Fibroblast of skin of back (primary cell): Measurements from ENCODE around the gene AFTPH.

ENCODE experiments used
- DNase-seq: peaks from one replicate; pipeline ENCODE4 v3.0.0-alpha.2; 2013

AFTPH gene

DNA sequence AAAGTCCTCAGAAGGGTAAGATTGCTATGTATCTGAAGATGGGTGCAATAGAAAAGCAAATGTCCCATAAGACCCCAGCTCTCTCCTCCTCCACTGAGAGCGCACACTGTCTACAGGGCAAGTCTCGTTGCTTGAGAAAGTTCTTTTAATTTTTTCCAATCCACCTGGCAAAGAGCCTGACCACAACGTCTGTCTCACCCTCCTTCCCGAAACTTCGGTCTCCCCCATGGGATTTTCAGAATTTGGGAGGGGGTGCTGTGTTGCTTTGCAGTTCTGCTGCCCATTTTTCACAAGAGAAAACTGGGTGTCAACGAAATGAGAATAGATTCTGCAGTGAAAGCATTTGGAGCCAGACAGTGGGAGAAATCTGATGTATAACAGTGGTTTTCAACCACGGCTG is 89.1 kb downstream of the AFTPH start:
- DNase-seq: peak; percentile 84

DNA sequence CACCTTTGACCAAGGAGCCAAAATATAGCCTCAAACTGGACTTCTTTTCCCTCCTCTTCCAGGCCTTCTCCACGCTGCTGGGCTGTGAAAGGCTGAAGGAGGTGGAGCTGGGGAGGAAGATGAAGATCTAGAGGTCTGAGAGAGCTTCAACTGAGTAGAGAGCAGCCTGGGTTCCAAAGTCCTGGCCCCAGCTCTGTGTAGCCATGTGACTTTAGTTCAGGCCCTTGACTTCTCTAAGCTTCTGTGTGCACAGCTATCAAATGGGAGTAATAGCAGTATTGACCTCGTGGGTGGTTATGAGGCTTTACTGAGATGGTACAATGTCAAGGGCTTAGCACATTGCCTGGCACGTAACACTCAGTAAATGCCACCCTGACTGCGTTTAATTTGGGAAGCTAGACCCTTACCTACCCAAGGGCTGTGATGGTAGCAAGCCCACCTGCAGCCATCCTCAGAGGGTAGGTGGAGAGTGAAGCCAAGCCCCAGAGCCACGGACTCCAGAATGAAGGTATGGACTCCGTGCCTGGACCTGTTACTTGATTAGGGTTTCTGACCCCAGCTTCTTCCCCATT is 91.2 kb downstream of the AFTPH start:
- DNase-seq: no peak

DNA sequence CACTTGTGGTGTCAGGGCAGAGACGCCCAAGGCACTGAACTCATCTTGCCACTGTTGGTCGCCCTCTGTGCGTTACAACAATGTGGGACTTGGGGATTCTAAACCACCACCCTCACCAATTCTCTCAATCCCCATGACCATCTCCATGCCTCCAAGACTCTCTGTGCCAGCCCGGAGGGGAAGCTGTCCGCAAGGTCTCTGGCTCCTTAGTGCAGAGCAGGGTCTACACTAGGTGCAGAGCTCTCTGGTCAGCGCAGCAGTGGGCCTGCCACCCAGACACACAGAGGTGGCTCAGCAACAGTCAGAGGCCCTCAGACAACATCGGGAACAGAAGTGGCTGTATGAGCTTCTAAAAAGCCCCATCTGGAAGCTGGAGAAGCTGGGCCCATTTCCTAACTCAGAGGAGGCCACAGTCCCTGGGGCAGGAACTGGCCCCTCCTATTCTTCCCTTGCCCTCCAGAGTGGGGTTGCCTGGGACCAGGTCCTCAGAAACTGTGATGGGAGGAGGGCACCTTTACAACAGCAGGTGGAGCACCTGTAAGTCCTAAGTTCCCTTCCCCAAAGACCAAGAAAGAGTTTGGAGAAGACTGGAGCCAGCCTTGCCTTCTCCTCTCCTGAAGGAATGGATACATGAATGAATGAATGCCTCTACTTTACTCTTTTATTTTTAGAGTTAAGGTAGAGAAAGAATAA is 91.9 kb downstream of the AFTPH start:
- no peak for DNase-seq

DNA sequence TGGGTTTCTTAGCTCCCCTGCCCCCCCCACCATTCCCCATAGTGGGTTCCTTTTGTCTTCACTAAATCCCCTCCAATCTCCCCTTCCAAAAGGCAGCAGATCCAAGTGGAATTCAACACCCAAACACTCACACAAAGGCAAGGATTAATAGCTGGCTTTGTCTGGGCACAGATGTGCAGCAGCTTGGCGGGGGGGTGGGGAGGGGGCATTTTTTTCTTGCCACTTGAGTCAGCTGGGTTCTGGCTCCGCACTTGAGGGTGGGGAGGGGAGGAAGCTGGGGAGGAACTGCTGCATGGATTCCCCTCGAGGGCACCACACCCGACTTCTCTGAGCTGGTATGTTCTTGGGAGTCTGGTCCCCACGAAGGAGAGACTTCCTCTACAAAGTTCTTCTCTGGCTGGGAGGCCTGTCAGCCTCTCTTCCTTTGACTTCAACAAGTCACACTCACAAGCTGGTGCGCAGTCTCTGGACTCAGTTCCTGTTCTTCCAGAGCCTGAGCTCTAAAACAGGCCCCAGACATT is 93.6 kb downstream of the AFTPH start:
- no peak for DNase-seq

DNA sequence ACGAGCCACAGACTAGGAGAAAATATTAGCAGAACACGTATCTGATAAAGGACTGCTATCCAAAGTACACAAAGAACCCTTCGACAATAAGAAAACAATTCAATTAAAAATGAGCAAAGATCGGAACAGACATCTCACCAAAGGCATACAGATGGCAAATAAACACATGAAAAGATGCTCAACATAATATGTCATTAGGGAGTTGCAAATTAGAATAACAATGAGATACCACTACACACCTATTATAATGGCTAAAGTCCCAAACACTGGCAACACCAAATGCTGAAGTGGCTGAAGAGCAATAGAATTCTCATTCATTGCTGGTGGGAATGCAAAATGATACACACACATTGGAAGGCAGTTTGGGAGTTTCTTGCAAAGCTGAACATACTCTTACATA is 96.5 kb downstream of the AFTPH start:
- DNase-seq: no peak

DNA sequence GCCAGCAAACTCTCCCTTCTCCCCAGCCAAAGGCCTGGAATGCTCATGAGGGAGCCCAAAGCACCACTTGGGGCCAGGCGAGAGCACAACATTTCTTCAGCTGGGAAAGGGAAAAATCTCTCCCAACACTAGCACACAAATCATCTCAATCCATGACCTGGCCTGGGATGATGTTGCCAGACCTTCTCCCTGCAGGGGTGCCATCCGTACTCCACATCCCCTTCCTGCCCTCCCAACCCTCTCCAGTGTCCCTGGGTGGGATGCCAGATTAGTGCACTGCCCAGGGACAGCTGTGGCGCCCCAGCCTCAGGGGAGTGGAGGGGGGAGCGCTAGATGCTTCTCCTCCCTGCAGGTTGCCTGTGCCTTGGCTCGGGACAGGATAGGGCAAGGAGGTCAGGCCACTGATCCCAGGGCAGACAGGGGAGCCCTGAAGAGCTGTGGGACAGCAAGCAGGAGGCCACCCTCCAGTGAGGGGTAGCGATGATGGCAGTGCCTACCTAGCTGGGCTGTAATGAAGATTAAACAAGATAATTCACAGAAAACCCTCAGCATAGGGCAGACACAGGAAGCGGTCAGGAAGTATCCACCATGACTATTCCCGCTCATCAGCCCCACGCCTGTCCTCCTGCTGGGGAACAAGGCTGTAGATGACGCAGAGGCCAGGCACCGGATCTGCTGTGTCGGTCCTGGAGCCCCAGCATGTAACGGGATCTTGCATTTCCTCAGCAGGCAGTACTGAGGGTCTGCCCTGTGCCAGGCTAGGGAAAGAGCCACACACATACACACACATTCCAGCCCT is 98.5 kb downstream of the AFTPH start:
- DNase-seq: peak; percentile 54

DNA sequence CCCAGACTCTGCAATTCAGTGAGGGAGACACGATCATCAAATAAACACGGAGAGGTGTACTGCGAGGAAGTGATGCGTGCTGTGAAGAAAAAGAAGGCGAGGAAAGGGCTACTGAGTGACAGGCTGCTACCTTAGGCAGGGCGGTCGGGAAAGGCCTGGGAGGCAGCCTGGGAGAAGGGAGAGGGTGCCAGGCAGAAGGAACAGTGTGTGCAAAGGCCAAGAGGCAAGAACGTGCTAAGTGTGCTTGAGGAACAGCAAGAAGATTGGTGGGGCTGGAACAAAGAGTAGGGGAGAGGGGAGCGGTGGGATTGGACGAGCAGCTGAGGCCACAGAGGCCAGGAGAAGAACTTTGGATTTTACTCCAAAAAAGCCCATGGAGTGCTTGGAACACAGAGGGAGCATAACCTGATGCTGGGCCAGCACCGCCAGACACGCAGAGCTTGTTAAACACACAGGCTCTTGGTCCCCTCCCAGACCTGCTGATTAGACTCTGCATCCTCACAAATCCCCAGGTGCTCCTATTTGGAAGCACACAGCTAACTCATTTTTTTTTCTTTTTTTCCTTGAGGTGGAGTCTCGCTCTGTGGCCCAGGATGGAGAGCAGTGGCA is 99.2 kb downstream of the AFTPH start:
- no peak for DNase-seq

DNA sequence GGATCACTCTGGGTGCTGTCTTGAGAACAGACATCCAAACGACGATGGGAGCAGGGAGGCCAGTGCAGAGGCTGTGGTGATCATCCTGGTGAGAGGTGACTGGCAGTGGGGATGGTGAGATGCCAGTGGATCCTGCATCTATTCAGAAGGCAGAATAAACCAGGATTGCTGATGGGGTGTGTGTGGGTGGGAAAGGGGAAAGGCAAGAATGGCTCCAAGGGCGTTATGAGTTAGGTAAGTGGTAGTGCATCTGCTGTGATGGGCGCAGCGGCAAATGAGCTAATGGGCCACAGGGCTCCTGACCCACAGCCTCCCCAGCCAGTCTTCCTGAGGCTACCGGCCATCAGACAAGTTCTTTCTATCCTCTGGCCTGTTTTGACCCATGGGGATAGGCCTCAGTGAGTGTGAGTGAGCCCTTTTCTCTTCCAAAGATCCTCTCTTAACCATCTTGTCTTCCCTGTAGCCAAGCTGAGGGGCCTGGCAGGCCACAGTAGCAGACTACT is 100.0 kb downstream of the AFTPH start:
- DNase-seq: no peak

DNA sequence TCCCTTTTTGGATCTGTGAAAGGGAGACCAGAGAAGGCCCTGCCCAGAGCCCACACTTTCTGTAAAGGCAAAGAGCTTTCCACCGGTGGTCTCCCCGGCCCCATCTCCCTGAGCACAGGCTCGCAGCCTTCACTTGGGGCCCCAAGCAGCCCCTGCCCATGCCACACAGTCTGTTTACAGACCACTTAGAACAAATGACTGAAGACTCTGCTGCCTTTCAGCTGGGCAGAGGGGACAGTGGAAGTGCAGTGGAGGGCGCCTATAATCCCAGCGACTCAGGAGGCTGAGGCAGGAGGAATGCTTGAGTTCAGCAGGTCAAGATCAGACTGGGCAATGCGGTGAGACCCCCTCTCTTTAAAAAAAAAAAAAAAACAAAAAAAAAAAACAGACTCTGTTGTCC is 100.7 kb downstream of the AFTPH start:
- no peak for DNase-seq

DNA sequence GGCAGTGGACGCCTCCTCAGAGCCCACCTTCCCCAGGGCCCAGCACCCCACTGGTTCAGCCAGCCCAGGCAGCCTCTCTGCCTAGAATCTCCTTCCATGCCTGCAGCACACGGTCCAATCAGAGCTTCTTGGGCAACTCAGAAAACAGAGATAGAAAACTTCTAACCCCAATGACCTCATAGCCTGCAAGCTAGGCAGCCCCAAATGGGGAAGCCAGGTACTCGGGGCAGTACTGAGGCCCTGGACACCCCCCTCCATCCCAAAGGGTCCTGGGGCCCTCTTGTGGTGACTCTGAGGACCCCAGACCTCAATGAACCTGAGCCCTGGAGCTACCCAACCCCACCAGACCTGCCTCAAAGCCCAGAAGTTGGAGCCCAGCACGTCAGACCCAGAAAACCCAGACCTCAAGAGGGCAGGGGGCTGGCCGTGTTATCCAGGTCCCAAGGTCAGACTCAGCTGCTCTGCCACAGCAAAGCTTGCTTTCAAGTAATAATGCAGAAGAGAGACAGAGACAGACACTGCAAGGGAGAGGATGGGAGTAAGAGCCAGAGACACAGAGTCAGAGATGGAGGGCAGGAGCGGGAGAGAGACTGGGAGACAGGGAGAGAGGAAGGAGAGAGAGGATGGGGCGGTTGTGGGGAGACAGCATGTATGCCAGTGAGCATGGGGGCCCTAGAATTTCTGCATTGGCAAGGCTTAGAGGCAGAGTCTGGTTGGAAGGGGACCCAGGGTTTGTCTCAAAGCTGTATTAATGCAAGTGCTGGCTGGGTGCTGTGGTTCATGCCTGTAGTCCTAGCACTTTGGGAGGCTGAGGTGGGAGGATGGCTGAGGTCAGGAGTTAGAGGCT is 101.4 kb downstream of the AFTPH start:
- no peak for DNase-seq

DNA sequence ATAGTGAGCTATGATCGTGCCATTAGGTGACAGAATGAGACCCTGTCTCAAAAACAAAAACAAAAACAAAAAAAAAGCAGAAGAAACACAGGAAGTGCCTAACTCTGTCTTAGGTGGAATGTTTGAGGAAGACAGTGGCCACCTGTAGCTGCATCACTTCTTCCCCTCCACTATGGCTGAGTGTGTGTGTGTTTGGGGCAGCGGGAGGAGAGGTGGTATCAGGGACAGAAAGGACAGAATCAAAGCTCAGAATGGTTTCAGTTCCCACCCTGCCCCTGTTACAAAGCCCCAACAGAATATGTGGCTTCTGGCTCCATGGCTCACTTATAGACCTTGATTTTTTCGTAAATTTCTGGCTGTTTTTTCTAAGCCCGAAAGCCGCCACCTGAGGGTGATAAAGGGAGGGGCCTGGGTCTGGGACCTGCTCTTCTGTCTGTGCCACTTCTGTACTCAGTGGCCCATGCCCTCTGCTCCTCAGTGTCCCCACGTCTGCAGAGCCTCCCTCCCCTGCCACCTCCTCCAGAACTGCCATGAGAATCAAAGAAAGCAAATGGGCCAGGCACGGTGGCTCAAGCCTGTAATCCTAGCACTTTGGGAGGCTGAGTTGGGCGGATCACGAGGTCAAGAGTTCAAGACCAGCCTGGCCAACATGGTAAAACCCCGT is 102.2 kb downstream of the AFTPH start:
- DNase-seq: no peak

DNA sequence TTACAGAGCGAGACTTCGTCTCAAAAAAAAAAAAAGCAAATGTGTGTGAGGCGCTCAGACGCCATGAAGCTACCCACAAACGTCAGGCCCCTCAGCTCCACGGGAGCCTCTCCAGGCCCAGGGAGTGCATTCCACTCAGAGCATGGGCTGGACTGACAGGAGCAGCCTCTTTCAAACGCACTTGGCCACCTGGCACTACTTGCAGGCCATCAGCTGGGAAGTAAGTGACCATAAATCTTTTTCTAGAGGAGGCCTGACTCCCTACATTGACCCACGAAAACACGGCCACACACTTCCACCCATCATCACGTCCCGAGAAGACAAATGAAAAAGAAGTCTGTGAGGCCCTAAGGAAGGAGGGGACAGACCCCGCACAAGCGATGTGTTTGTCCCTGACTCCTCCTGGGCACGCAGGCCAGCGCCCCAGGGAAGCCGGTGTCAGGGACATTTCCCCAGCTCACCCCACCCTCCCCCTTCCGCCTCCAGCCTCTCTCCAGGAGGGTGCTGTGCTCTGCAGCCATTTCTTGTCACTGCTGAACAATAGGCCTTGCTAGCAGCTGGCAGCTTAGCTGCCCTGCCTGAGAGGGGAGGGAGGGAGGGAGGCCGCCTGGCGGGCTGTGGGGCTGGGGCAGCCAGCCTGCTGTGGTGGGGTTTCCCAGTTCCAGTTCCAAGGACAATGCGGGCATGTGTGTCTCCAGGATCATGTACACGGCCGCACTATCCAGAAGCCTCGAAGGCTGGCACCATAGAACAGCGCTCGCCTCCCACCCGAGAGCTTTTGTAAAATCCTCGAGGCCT is 103.0 kb downstream of the AFTPH start:
- DNase-seq: no peak

DNA sequence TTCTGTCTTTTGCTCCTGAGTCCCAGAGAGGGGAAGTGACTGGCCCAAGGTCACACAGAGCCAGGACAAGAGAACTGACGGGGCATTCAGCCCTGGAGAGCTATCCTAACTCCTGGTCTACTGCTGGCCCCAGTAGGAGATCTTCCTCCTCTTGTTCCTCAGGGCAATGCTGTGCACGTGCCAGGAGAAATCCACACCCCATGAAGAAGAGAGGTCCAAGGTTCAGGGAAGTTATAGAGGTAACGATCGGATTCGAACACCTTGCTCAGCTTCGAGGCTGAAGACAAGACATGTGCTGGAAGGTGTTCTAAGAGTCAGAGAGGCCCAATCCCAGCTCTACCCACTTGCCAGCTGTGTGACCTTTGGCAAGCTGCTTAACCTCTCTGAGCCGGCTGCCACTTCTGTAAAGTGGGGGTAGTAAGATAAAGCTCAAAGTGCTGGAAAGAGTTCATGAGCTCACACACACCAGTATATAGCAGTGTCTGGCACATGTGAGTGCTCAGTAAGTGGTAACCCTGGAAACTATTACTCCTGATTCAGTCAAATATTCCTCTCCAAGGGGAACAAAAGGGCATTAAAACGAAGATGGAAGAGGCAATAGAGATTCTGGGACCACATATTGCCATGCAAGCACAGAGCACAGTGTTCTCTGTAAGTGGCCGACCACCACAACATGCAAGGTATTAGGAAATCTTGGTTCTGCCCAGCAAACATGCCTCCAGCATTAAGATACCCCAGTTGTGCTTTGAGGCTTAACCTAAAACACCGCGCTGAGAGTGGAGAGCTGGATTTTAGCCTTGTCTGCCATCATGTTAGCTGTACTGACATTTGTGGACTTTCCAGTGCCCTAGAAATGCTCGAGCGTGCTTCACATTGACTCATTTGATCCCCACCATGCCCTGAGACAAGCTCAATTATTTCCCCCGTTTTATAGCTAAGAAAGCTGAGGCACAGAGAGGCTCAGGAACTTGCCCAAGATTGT is 104.0 kb downstream of the AFTPH start:
- no peak for DNase-seq

DNA sequence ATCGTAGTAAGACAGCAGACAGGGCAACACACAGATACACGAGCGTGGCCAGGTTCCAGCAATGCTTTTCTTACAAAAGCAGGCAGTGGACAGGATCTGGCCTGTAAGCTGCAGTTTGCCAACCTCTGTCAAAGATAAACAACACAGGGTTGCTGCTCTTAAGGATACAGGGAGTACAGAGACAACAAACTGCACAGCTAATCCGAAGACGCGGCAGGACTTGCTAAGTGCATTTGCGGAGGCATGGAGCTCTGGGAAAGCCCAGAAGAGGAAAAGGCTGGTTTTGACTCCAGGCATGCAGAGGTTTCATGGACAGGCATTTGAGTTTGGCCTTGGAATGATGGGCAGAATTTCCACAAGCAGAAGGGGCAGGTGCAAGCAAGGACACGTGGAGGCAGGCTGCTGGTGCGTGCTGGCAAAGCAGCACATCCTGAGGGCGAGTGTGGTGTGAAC is 105.2 kb downstream of the AFTPH start:
- DNase-seq: no peak

DNA sequence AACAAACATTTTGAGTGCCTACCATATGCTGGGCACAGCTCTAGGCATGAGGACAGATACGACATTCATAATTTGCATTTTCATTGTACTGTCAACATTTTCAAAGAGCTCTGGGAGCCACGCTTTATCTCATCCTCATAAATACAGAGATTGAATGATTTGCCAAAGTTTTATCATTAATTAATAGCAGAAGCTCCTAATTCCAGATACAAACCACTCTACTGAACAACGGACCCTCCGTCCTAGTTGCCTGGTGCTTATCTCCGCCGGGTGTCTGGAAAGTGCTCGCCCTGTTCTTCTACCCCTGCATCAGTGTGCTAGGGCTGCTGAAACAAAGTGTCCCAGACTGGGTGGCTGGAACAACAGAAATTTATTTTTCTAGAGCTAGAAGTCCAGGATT is 105.7 kb downstream of the AFTPH start:
- DNase-seq: no peak

DNA sequence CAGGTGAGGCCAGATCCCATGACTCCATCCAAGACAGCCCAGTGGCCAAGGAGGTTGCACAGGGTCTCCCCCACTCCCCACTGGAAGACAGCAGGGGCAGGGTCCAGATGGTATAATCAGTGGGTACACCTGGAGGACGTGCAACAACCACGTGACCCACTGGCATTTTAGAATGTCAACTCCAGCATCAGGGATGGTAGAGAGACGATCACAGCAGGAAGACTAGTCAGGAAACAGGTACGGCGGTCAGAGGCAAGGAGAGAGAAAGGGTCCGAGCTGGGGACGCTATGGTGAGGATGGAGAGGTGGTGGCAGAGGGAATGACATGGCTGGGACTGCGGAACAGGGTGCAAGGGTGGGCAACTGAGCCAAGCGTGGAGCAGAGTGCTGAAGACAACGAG is 106.6 kb downstream of the AFTPH start:
- no peak for DNase-seq

DNA sequence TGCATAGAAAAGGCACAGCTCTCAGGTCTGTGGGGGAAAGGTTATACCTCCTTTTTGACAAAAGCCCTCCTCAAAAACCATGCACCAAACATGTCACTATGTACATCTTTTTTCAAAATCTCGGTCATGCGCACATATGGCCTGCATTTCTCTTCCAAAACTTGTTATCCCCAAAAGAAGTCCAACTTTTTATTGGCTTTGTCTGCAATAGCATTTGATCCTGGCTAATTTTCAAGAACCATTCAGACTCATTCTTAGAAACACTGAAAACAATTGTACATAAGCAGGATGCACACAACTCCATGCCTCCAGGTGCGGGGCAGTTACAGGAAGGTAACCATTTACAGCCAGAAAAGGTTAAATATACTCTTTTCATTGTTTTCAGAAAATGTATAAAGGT is 107.6 kb downstream of the AFTPH start:
- DNase-seq: no peak

DNA sequence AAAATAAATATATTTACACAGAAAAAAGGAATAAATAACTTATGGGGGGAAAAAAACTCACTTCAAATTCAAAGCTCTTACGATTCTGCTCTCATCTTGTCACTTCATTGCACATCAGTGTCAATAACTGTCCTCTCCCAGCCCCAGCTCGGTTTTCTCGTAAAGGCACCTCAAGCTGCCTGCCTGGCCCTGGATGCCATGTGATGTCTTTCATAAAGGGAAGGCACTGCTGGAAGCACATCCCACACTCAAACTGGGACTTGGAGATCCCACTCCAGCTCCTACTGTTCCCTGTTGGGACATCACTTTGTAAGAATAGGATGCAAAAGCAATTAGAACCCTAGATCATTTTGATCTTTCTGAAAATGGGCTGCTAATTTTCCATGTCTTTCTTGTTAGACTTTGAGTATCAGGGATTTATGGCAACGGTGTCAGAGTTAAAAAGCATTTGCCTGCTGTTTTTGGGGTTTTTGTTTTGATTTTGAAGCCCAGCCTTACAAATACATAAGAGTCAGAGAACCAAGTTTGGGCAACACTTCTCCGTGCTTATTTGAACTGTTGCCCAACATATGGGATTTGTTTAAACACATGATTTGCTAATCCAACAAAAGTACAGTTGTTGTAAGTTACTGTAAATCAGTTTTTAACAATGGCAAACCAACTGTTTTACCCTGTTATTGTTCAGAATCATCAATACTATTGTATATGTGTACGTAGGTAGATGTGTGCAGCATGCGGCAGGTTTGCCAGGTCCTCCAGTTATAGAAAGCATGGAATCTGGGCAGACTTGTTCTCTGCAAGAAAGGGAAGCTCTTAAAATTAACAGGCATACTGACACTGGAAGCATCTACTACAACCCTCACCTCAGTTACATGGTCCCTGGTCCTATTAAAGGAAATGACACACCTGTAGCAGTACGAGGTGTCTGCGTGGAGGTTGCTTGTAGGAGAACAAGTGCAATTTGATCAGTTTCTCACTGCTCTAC is 109.0 kb downstream of the AFTPH start:
- DNase-seq: no peak
